EH (cell line): Measurements from ENCODE around the gene FGF11.
"Not testable (repeated sequence)": the region's sequence is repeated elsewhere in the genome, so short reads cannot be mapped to it uniquely, and the experiment has no call there.

Experiments
- DNase-seq: peaks from one replicate; pipeline ENCODE4 v3.0.0-alpha.2; 2015; ENCODE audit warnings: low read depth

Gene FGF11

DNA sequence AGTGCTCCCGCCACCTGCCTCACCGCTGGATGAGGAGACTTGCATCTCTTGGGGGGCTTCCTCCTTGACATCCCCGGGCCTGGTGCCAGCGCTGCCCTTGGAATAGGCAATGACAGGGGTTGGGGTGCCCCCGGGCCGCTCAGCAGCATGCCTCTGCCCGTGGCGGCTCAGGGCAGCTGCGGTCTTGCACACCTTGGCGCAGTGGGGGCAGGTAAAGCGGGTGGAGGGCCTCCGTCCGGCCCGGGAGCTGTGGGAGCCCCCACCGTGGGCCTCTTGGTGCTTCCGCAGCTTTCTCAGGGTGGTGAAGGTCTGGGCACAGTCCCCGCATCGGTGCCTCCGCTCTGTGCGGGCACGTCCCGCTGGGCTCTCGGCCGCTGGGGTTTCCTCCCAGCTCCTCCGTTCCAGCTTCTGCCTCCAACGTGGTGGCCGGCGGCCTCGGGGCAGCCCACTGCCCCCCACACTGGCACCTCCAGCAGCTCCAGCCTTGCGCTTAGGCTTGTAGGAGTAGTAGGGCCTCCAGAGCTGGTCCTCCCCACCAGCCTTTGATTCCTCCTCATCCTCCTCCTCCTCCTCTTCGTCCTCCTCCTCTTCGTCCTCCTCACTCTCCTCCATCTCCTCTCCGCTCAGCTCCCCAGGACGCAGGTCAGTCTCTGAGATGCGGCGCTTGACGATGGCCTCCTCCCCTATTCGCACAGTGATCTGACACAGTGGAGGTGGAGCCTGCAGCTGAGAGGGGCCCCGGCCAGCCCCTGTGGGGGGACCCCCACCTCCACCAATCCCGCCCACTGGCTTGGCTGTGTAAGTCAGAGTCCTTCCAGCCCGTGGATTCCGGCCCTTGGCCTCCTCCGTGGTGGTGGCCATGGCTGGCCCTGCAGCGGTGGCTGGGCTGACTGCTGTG lies 23.4 kb downstream of the FGF11 start:
- DNase-seq: no peak

DNA sequence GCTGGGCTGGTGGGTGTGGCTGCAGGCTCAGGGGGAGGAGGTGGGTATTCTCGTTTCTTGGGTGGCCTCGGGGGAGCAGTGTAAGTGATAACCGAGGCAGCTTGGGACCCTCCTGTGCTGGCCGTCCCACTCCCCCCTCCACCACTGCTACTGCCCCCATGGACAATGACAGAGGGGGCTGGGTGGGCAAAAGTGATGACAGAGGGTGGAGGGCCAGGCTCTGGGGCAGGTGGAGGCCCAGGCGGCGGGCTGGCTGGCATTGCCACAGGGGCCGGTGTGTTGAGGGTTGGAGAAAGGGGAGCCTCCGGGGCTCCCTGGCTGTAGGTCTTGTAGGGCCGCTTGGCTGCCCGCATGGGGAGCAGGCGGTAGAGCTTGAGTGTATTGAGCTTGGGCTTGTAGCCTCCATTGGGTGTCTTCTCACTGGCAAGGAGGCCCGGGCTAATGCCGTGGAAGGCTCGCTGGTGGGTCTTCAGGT lies 24.1 kb downstream of the FGF11 start:
- no peak for DNase-seq

DNA sequence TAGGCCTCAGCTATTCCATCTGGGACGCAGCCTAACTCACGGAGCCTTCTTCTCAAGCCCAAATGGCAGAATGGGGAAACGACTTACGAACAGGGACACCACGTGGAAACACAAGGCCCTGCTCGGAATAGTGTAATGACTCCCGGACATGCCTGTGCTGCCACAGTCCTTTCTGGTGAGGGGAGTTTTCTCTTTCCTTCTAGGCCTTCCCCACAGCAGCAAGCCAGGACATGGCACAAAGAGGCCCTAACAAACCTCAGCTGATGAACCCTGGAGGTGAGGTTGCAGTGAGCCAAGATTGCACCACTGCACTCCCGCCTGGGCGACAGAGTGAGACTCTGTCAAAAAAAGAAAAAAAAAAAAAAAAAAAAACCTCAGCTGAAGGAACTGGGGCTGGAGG lies 24.8 kb downstream of the FGF11 start:
- no peak for DNase-seq

DNA sequence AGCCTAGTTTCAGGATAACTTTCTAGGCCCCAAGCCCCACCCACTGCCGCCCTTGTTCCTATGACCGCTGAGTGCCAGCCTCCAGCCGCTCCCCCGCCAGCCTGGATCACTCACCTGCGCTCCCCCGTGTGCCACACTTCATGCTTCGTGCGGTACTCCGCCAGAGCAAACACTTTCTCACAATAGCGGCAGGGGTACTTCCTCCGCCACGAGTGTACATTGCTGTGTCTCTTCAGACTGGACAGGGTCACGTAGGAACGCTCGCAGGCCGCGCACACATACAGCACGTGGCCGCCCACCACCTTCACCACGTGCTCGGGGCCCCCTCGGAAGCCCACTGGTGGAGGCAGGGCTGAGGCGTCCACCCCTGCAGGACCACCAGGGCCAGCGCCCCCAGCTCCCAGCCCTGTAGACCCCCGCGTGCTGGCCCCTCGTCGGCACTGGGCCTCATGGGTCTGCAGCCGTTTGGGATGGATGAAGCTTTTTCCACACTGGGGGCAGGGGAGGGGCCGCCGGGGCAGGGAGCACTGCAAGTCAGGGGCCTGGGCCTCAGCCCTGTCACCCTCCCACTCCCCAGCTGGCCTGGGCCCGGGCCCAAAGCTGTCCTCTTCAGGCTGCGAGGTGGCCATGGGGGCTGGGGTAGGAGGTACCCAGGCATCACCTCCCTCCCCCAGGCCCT lies 26.4 kb downstream of the FGF11 start:
- DNase-seq: no peak

DNA sequence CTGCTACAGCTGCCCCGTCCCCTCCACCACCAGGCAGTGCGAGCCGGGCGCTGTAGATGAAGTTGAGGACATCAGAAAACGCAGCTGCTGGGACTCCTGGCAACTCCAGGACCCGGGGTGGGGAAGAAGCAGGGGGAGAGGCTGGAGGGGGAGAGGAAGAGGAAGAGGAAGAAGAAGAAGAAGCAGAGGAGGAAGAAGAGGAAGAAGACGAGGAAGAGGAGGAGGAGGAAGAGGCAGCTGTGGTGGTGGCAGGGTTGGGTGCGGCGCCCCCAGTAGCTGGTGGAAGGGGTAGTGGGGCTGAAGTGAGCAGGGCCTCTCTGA lies 27.0 kb downstream of the FGF11 start:
- DNase-seq: no peak

DNA sequence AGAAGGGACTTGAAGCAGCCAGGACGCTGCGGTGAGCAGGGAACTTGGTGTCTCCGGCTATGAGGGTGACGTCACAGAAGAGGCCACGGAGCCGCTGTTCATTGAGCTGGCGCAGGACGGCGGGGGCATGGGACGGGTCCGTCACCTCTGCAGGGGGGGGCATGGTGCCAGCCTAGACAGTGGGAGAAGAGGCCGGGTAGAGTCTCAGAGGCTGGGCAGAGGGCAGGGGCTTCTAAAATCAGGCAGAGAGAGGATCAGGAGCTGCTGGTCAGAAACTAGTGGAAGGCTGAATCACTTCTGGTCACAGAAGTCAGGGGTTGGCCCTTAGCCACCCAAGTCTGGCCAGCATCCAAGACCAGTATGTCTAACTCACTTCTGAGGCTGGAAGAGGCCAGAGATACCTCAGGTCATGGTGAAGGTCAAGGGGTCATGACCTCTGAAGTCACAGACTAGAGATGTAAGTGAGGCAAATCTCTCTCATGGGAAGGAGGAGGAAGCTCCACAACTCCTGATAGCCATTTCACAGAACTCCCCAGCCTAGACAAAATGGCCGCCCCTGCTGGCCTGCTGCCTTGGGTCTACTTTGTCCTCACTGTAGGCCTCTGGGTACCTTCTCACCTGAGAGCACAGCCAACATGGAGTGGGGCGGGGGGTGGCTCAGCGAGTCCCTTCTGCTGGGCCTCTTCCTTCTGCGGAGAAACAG lies 27.5 kb downstream of the FGF11 start:
- peak; percentile 66 for DNase-seq

DNA sequence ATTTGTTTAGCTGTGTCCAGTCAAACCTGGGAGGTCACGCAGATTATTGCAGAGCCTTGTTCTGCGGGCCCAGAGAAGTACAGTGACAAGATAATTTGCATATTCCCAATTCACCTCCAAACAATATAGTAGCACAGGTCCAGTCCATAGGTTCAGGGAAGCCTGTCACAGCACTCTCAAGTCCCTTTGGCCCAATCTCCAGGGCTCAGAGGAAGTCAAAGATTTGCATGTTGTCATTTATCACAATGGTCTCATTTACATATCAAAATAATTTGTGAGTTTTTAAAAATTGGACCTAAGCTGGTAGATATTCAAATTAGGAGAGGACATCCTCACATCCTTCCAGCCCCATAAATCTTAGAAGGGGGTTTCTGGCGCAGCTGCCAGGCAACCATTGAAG lies 28.2 kb downstream of the FGF11 start:
- no peak for DNase-seq

DNA sequence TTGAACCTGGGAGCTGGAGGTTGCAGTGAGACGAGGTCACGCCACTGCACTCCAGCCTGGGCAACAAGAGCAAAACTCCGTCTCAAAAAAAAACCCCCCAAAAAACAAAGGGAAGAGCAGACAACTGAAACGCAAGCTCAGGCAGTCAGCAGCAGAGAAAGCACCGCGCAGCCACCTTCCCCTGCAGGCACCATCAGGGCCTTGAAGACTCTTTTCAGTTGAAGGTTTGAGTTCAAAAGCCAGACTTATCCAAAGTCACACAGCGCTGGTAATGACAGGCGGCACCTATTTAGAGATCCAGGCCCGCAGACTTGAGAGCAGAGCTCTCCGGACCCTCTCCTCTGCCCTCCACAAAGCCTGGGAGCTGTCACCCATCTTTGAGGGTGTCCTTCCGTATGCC lies 29.0 kb downstream of the FGF11 start:
- no peak for DNase-seq

DNA sequence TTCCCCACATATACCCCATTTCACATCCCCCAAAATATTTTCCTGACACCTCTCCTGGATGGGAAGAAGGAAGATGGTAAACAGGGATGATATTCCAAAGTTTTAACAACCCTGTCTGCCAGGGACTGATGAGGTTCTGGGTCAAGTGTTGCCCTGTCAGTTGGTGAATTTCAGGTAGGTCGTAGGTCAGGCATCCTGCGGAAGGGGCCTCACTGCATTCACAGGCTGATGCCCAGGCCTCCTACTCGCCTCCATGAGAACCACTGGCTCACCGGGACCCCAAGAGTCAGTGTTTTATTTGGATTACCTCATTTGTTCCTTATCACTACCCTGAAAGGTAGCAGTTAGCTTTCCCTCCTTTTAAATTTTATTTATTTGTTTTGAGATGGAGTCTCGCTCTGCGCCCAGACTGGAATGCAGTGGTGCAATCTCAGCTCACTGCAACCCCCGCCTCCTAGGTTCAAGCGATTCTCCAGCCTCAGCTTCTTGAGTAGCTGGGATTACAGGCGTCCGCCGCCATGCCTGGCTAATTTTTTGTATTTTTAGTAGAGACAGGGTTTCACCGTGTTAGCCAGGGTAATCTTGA lies 29.6 kb downstream of the FGF11 start:
- DNase-seq: no peak

DNA sequence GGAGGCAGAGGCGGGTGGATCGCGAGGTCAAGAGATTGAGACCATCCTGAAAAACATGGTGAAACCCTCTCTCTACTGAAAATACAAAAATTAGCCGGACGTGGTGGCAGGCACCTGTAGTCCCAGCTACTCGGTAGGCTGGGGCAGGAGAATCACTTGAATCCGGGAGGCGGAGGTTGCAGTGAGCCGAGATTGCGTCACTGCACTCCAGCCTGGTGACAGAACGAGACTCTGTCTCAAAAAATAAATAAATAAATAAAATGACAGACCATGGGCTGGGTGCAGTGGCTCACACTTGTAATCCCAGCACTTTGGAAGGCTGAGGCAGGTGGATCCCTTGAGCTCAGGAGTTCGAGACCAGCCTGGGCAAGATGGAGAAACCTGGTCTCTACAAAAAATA lies 30.5 kb downstream of the FGF11 start:
- not testable (repeated sequence) for DNase-seq

DNA sequence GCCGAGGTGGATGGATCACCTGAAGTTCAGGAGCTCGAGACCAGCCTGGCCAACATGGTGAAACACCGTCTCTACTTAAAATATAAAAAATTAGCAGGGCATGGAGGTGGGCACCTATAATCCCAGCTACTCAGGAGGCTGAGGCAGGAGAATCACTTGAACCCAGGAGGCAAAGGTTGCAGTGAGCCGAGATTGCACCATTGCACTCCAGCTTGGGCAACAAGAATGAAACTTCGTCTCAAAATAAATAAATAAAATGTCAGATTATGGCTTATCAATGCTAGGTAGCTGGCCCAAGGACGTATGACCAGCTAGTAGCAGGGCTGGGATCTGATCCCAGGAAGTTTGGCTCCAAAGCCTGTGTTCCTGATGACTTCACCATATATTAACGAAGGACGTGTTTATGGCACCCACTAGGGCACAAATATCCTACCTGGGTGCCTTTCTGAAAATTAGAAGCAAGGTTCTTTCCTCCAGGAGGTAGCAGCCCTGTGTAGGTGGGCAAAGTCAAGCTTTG lies 31.2 kb downstream of the FGF11 start:
- not testable (repeated sequence) for DNase-seq

DNA sequence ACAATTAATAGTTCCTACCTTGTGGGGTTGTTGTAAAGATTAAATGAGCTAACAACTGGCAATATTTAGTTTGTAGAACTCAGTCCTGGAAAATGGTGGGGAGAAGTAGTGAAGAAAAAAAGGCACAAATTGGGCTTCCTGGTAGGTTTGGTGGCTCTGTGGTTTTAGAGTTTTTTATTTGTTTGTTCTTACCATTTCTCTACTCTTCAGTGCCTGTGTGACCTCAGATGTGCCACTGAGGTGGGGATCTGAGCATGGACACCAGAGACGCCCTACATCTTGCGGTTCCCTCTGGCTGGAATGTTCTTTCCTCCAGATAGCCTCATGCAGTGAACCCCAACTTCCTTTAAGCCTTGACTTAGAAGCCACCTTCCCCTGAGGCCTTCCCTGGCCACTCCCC lies 32.4 kb downstream of the FGF11 start:
- DNase-seq: no peak

DNA sequence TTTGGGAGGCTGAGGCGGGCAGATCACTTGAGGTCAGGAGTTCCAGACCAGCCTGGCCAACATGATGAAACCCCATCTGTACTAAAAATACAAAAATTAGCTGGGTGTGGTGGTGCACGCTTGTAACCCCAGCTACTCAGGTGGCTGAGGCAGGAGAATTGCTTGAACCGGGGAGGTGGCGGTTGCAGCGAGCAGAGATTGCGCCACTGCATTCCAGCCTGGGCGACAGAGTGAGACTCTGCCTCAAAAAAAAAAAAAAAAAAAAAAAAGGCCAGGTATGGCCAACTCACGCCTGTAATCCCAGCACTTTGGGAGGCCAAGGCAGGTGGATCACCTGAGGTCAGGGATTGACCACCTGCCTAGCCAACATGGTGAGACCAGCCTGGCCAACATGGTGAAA lies 35.5 kb downstream of the FGF11 start:
- DNase-seq: not testable (repeated sequence)

DNA sequence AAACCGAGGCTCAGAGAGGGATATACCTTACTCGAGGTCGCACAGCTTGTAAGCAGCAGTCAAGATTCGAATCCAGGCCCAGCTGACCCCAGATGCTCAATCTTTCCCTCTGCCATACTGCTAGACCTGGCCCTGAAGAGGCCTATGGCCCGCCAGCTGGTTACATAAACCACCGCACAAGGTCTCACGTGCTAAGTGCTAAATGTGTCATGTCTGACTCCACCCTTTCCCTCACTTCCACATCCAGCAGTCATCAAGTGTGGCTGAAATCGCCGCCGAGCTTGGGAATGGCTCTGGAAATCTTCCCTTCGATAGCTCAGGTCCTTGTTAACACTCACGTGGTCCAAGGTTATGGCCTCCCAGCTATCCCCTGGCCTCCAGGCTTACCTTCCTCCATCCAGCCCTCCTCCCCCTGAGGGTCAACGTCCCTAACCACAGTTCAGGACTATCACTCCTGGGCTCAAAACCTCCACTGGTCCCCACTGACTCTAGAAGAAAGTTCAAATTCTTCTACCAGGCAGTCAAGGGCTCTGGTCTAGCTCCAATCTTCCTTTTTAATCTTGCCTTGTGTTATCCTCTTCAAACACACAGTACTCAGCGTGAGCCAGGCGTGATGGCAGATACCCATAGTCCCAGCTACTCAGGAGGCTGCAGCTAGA lies 36.6 kb downstream of the FGF11 start:
- DNase-seq: peak; percentile 63

DNA sequence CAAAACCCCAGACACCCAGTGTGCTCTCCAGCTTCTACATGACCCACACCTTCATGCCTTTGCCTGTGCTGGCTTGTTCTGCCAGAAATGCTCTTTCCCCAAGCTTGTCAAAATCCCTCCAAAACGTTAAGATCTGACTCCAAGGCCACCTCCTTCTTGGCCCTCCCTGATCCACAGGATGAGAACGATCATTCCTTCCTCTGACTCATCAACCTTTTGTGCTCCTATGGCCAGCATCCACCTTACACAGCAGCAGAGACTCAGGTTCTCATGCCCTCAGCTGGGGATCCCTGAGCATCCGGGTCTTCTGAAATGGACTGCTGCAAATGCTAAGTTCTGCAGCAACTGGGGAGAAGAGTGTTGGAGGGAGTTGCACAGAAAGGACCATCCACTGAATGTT lies 37.2 kb downstream of the FGF11 start:
- peak; percentile 61 for DNase-seq

DNA sequence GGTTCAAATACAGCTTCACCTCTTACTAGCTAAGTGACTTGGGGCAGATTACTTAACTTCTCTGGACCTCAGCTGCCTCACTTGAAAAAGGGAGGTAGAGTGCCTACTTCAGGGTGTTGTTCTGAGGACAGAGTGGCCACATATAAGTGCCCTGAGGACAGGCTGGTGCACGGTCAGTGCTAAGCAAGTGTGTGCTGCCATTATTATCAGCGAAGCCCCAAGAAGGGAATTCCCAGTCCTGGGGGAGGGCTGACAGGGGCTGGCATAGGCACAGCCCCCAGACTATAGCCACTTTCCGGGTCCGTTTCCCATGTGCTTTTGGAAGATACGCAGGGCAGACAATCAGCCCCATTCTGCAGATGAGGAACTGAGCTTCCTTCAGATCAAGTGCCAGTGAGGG lies 37.6 kb downstream of the FGF11 start:
- DNase-seq: no peak

DNA sequence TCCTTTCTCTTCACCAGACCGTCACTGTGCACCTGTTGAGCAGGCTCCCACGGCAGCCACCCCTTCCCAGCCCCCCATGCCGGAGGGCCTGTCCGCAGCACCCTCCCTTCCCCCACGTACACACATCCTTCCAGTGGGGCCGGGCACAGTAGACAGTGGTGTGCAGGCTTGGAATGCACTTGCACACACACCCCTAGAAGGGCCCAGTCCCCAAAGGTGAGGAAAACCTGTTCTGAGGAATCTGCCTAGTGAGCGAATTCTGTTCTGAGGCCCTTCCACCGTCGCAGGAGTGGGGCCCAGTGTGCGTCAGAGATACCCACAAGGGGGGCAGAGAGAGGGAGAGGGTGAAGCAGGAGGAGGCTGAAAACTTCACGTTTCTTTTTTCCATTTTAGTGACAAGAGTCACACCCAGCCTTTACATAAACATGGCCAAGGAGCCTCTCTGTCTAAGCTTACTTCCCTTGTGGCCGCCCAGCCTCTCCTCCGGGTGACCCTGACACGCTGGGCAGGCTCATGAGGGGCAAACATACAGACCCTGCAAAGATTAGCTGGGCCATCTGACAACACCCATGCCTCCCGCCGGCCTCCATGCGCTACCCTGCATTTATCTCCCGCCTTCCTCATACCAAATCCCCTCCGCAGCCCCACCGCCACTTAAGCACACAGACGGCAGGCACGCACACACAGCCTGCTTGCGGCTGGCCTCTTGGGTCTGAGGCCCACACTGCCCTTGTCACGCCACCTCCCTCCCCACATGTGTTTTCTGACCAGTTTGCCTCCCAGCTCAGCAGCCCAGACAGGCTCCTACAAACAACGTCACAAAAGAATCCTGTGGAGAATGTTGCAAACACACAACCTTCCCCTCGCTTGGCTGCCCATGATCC lies 38.3 kb downstream of the FGF11 start:
- DNase-seq: peak; percentile 95

DNA sequence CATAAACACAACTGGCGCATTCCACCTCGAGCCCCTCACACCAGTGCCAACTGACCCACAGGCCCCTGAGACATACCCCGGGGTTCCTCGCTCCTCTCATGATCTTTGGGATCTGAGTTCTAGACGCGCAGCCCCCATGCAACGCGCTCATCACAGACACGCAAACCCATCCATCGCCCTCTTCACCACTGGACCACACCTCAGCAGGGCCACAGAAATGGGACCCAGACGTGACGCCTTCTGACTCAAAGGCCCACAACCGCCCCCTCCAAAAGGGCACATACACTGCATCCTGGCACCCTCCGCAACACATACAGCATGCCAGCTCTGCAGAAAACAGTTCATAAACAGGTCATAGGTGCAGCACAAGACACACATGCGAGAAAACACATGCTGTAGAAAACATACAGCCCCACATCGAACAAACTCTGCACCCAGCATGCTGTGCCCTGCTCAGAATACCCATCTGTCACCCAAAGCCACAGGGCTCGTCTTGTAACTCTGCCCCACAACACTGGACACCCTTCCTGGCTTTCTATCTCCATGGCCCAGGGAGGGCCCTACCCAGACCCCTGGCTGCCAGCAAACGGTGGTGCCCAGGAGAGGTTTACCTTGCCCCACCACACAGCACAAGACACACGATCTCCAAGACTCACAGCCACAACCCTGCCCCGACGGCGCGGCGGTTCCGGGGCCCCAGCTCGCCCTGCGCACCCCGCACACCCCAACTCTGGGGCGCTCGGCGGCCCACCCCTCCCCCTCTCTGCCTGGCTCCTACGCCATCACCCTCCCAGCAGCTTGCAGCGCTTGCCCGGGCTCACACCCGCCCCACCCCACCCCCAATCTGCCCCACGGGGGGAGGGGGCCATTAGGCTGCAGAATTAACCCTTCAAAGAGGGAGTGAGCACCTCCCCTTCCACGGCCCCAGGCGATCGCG lies 39.2 kb downstream of the FGF11 start:
- DNase-seq: peak; percentile 62

DNA sequence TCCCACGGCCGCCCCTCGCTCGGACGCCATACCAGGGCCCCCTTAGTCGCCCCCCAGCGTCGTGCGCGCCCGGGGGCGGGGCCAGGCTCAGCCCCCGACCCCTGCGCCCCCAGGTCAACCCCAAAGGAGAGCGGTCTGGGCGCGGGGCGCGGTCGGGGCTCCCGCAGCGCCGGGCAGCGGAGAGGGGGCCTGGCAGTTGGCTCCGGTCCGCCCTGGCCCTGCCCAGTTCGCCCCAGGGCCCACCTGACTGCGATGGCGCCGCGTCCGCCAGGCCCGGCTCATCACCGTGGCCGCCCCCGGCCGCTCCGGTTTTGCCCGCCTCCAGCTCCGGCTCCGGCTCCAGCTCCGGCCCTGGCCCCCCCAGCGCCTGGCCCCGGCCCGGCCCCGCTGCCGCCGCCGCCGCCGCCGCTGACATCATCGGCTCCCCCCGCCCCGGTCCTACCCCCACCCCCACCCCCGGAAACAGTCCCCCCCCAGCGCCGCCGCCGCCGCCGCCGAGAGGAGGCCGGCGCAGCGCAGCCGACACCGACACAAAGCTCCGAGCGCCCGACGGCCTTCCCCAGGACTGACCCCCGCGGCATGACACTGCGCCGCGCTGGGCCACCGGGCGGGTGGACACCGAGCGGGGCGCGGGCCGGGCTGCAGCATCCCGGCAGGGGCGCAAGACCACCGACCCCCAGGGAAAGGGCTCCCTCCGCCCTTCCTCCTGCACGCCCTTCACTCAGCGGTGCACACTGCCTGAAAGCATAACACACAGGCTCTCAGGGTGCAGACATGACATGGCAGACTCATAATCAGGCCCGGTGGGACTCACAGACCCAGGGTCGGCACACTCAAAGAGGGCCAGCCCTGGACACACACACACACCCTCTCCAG lies 40.1 kb downstream of the FGF11 start, which contains the start of gene ZBTB4:
TSS of gene ZBTB4 (minus strand) at position 419 of the 876 bp plus-strand sequence. CDS start 12,830 bp downstream, outside the sequence.
- DNase-seq: peak; percentile 61
